Type B pancreatic cell (in vitro differentiated cells): ENCODE results near the gene SCN3A. TPM values are rescaled to one million over a fixed set of nuclear protein-coding genes. Genes with fewer than 3 reads are reported as not detected.
A peak's percentile ranks its signal among the peaks of the same experiment; 100 is the strongest.

Source experiments
- DNase-seq: peaks from one replicate; pipeline ENCODE4 v3.0.0; 2021; ENCODE audit warnings: mixed read lengths; ENCODE audit not compliant: unreplicated experiment; ENCODE audit errors: extremely low spot score
- H3K27ac Mint-ChIP-seq: 2 replicates; pipeline ENCODE4 v1.8.0; 2021; ENCODE audit warnings: mild to moderate bottlenecking, mixed read lengths
- H3K27me3 Mint-ChIP-seq: 2 replicates; pipeline ENCODE4 v1.8.0; 2021; ENCODE audit warnings: mixed read lengths
- H3K36me3 Mint-ChIP-seq: 2 replicates; pipeline ENCODE4 v1.8.0; 2021; ENCODE audit warnings: mixed read lengths
- H3K4me1 Mint-ChIP-seq: one replicate; pipeline ENCODE4 v1.8.0; 2021; ENCODE audit warnings: mixed read lengths; ENCODE audit not compliant: unreplicated experiment
- H3K4me3 Mint-ChIP-seq: 2 replicates; pipeline ENCODE4 v1.8.0; 2021; ENCODE audit warnings: mild to moderate bottlenecking, mixed read lengths
- H3K9me3 Mint-ChIP-seq: 2 replicates; pipeline ENCODE4 v1.8.0; 2021; ENCODE audit warnings: mixed read lengths
- total RNA-seq: library from RNA; stranded (reverse); gene quantifications from 2 replicates; pipeline ENCODE4 v1.2.1, GENCODE V29; 2021; ENCODE audit warnings: low replicate concordance
- TF ChIP-seq, protein P1 (sequence below): fragments of 200-600 bp; sonication (generic); conservative IDR thresholded peaks from 2 replicates; pipeline ENCODE4 v1.5.0; 2021; ENCODE audit warnings: antibody characterized with exemption, mild to moderate bottlenecking

SCN3A gene
- total RNA-seq, 1 donor from 2014 or later, result 2.8 TPM

DNA sequence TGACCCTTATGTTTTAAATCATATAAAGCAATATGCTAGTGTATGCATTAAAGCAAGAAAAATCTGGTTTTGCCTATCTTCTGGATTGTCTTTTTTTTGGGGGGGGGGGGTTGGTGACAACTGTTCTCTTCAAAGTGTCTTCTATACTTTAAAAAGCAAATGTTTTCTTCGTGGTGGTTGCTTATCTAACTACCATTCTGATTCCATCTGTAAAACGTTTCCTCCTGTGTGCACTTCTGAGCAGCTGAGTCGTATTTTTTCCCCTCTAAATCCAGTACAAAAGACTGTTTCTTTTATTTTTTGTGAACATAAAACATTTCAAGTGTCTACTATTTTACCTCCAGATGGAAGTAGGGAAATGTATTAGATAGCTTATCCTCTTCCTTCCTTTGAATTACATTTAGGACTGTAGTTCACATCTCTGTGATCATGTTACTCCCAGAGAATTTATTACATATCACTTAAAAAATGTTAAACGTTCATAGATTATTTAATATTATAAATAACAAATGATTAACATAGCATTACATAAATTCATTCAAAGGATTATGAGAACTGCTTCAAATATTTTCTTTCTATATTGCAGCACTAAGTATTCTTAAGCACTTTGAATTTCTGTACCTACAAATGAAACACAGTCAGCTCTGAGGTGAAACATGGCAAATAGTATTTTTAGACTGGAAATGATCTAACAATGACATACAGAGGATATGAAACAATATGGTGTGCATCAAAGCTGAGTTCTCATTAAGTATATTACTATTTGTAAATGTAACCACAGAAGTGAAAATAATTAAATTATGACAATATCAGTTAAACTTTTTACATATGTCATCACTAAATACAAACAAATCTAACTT, 56.4 kb downstream of the SCN3A start:
- Mint-ChIP-seq H3K9me3 (no peaks in the 10 kb centered on the region), H3K36me3 (no peaks in the 10 kb centered on the region), H3K4me1 (no peaks in the 10 kb centered on the region), H3K27me3 (no peaks in the 10 kb centered on the region), H3K4me3 (no peak overlapping the region), H3K27ac (no peak overlapping the region)
- TF ChIP-seq, protein P1, sequence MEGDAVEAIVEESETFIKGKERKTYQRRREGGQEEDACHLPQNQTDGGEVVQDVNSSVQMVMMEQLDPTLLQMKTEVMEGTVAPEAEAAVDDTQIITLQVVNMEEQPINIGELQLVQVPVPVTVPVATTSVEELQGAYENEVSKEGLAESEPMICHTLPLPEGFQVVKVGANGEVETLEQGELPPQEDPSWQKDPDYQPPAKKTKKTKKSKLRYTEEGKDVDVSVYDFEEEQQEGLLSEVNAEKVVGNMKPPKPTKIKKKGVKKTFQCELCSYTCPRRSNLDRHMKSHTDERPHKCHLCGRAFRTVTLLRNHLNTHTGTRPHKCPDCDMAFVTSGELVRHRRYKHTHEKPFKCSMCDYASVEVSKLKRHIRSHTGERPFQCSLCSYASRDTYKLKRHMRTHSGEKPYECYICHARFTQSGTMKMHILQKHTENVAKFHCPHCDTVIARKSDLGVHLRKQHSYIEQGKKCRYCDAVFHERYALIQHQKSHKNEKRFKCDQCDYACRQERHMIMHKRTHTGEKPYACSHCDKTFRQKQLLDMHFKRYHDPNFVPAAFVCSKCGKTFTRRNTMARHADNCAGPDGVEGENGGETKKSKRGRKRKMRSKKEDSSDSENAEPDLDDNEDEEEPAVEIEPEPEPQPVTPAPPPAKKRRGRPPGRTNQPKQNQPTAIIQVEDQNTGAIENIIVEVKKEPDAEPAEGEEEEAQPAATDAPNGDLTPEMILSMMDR, result no peak
- no peak for DNase-seq

- no peaks in the 10 kb centered on the region for H3K27me3 Mint-ChIP-seq
- H3K4me1 Mint-ChIP-seq, result no peaks in the 10 kb centered on the region
- H3K4me3 Mint-ChIP-seq, result no peak overlapping the region
- H3K27ac Mint-ChIP-seq, result no peak overlapping the region
- H3K36me3 Mint-ChIP-seq, result no peaks in the 10 kb centered on the region
- no peak for DNase-seq
- TF ChIP-seq, protein P1, result no peak
- H3K9me3 Mint-ChIP-seq, result no peaks in the 10 kb centered on the region
Measured at GRCh38 chr2:165144315-165144714, 59.5 kb downstream of the SCN3A start.

- H3K4me3 Mint-ChIP-seq, result no peak overlapping the region
- no peaks in the 10 kb centered on the region for H3K4me1 Mint-ChIP-seq
- no peak overlapping the region for H3K27ac Mint-ChIP-seq
- no peak for DNase-seq
- TF ChIP-seq, protein P1, result peak; percentile 60
- H3K9me3 Mint-ChIP-seq, result no peaks in the 10 kb centered on the region
- H3K27me3 Mint-ChIP-seq, result no peaks in the 10 kb centered on the region
- H3K36me3 Mint-ChIP-seq, result no peaks in the 10 kb centered on the region
Measured at GRCh38 chr2:165141601-165142354, 62.1 kb downstream of the SCN3A start.

GRCh38 chr2:165126244-165126643, 77.6 kb downstream of the SCN3A start:
- Mint-ChIP-seq H3K4me1 (no peaks in the 10 kb centered on the region), H3K4me3 (no peak overlapping the region), H3K36me3 (no peaks in the 10 kb centered on the region), H3K27ac (no peak overlapping the region), H3K9me3 (no peaks in the 10 kb centered on the region), H3K27me3 (no peaks in the 10 kb centered on the region)
- TF ChIP-seq, protein P1, result no peak
- no peak for DNase-seq

DNA sequence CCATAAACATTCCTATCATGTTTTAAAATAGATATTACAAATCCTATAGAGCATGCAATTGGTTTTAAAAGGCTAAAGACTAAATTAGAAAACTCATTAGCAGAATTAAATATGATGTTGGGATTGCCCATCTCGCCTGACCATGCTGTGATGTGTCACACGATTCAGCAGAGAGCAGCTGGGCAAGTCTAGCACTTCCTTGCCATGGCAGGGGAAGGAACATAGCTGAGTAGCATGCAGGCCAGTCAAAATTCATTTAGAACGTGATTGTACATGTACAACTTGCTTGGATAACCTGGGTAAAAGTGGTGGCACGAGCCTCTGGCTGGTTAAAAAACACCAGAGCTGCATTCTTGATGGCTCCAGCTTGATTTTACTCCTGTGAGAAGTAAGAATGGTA, 81.3 kb downstream of the SCN3A start:
- TF ChIP-seq, protein P1, result no peak
- H3K4me3 Mint-ChIP-seq, result no peak overlapping the region
- no peak overlapping the region for H3K27ac Mint-ChIP-seq
- no peak for DNase-seq
- H3K36me3 Mint-ChIP-seq, result no peaks in the 10 kb centered on the region
- no peaks in the 10 kb centered on the region for H3K4me1 Mint-ChIP-seq
- no peaks in the 10 kb centered on the region for H3K9me3 Mint-ChIP-seq
- H3K27me3 Mint-ChIP-seq, result no peaks in the 10 kb centered on the region
